HG03460 (cell line): ENCODE data around the gene IKZF2.

Experiments used
- ATAC-seq: cut with Tn5 transposase; IDR thresholded peaks from one replicate; pipeline ENCODE4 v1.9.1; 2021; ENCODE audit not compliant: unreplicated experiment

IKZF2 gene

DNA sequence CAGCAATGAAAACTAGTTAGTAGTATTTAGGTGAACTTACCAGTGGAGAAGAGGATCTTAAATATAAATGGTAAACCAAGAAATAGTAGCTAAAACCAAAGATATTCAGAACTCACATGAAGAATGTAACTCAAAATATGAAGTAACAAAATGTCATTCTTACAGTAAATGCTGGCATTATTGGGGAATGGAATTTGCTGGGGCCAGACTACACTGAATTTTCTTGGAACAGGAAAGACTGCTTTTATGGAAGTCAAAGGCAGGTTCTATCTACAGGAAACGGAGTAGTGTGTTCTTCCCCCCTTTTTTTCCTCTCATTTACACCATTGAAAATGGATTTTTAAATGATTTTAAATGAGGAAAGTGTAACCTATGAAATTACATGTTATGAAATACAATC, 188.7 kb downstream of the IKZF2 start:
- ATAC-seq: no peak

DNA sequence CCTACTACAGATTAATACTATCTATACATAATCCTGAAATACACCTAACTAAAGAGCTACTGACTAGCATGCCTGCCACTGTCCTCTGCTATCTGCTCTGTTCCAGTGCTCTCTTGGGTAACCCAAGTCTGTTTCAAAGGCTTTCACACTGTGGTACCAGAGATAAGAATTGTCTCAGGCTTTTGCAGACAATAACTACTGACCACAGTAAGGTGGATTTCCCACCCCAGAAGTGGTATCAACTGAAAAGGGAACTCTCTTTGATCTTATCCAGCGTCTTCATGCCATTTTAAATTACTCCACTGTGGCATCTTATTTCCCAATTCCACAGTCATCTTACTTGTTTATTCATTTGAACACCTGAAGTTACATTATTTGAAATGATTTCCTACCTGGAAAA, 190.2 kb downstream of the IKZF2 start:
- ATAC-seq: no peak

DNA sequence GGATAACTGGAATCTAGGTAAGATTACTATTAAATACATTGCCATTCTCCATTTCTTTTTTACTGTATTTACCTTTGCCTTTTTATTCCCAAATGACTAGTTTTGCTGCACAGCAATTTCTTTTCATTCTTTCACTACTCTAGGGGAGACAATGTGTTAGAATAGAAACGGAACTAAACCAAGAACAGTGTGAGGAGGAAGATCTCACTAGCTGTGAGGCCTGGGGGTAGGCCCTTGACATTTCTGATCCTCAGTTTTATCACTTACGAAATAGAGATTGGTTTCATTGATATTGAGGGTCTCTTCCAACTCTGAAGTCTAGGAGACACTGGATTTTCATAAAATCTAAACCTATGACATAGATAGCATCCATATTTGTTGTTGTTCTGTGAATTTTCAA, 191.1 kb downstream of the IKZF2 start:
- no peak for ATAC-seq

DNA sequence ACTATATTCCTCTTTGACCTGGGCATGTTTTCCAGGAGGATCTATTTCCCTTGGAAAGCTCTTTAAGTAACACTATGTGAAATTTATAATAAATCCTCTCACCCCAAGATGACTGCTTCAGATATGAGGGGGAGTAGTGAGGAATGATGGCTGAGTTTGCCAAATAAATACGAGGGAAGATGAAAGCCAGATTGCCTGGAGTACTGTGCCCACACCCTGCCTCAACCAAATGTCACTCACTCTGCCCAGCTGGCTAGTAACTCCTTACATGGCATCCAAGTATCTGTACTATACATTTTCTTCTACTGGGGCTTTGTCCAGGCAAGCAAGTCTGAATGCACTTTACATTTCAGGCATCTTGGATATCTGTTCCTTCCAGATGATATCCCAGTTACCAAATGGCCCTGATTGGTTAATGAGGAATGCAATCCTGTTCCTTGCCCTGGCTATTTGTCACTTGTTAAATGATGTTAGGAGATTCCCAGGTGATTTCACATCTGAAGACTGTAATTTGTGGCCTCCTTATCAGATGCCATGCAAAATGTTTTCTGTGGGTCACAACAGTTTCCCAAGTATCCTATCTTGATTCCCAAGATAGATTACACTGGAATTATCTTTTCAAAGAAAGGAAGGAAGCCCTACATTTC, 191.8 kb downstream of the IKZF2 start:
- no peak for ATAC-seq

DNA sequence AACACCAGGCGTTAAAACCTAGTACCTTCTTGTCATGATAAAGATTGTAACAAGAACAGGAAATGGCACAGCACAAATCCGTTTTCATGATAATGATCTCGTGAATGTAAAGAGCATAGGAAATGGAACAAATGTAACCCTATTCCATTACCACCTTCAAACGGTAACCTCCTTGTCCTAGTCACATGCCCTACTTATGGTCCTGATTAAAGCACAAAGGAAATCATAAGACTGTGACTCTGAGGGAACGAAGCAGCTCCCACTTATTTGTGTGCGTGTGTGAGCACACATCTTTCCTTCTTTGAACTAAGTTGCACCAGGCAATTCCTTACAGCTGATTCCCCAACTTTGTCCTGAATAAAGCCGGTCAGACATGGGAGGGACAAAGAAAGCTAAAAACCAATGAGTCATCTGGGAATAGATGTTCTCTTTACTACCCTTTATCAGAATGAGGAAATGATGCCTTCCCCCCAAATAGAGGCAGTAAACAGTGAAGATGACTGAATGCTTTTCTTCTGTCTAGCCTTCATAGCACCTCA, 192.6 kb downstream of the IKZF2 start:
- ATAC-seq: no peak

DNA sequence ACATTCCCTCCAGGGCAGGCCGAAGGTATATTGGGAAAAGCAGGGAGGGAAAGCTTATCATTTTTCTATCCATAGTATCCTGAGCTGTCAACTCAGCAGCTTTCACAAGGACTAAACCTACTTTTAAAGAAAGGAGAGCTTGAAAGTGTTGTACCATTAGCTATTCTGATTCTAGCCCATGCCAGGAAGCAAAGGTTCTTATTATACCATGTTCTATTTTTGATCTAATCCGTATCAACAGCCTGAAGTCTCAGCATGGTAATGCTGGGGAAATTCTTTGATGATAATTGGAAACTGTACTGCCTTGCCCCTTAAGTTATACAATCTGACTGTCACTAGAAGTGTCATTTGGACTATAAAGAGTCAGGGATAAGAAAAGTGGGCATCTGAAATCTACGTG, 193.3 kb downstream of the IKZF2 start:
- ATAC-seq: no peak

DNA sequence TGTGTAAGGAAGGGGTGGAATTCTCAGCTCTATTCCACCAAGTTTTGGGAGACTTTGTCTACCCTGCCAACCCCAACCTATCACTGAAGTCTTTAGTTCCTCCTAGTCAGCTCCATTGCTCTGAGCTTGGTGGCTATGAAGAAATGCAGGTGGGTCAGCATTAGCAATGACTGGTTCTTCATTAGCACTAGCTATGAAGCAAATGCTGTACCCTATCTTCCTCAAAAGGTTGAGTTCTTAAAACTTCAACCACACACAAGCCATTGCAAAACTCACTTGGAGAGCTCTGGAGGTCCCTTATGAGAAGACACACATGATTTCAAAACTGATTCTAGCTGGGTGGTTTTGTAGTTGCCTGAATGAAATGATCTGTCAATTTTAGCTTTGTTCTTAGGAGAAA, 193.8 kb downstream of the IKZF2 start:
- ATAC-seq: no peak

DNA sequence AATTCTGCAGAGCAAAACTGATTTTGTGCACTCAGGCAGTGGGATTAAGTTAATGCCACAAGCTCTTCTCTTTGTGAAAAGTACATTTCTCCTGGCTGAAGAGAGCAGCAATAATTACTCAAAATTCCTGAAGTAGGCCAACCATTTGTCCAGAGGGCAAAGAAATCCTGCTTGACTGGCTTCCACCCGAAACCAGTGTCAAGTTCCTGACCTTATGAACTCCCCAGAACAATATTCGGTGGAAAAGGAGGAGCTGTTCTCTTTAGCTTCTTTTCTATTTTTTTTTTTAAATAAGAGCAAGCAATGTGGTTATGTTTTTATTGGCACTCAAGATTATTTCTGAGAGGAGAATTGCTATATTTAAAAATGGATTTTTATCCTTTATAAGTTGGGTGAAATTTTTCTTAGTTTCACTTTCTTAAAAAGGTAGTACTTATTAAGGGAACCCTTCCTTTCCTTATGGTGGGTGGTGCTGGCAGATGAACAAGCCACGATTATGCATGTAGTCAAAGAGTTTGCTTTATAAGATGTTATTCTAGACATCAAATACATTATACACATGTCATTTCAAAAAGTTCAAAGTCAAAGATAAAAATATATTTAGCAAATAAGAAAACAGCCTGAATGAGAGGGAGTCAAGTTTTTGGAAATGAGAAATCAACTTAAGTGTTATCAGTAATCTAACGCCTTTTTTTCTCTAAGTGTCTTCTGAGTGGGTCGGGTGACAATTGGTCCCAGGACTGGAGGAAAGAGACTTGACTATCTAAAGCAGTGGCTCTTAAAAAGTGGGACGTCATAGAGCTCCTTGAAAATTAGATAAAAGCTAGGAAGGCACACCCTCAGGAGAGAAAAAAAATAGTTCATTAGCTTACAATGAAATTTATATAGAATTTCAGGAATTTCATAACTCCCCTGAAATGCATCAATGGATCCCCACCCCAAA, 194.5 kb downstream of the IKZF2 start:
- ATAC-seq: no peak

DNA sequence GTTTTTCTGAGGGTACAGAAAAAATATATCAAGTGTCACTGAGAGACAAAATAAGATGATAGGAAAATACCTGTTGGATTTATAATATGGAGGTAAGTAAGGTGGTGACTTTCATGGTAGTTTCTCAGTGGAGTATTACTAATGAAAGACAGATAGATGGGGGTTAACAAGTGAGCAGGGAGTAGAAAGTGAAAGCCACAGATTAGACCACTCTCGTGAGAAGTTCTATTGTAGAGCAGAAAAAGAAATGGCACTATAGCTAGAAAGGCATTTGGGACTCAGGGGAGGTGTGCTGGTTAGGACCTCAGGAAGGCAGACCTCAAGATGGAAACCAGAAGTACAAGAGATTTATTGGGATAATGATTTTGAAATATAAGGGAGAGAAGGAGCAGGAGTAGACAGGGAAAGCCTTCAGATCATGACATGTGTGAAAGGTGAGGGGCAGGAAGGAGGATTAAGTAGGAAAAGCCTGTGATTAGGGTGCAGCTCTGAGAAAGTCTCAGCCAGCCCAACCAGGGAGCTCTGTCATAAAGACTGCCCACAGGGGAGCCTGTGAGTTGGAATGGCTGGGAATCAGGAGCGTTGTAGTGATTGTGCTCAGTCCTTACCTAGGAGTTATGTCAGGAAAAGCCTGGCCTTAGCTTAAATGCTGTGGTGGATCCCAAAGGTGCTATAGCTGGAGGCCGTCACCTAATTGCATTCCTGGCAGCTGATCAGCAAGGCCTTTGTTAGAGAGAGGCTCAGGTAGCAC, 198.1 kb downstream of the IKZF2 start:
- ATAC-seq: peak; percentile 88

DNA sequence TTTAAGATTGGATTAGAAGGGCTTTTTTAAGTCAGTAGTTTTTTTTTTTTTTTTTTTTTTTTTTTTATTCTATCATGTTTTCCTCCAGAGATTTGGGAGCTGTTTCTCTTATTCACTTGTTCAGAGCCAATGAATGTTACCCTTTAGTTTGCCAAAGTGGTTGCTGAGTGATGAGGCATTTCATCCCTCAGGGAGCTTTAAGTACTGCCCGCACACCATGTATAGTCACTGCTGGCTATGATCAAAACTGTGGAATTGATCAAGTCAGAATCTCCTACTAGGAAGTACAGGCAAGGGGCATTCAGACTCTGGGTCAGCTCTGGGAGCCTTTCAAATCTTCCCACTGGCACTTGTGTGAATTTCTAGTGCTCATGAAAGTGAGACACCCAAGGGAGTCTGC, 201.6 kb downstream of the IKZF2 start:
- no peak for ATAC-seq
